ENCODE data around the gene GGTLC1.
"Not testable (repeated sequence)": the region's sequence is repeated elsewhere in the genome, so short reads cannot be mapped to it uniquely, and the experiment has no call there.

GGTLC1 gene

GRCh38 chr20:23993440-23993839 is 4.9 kb upstream of the GGTLC1 start:
- not testable (repeated sequence) for H3K36me3 ChIP-seq (ENCODE audit: insufficient read depth, low read depth, low read length); H3K4me1 ChIP-seq (ENCODE audit: insufficient read depth, low read length); H3K9ac ChIP-seq (ENCODE audit: low read depth, low read length); H3K4me3 ChIP-seq (ENCODE audit: low read length); H3K9me3 ChIP-seq (ENCODE audit: insufficient read depth, low read depth, low read length); H3K27ac ChIP-seq (ENCODE audit: low read length); H3K27me3 ChIP-seq (ENCODE audit: insufficient read depth, low read length)

- not testable (repeated sequence) for H3K4me1 ChIP-seq (ENCODE audit: insufficient read depth, low read length); H3K36me3 ChIP-seq (ENCODE audit: insufficient read depth, low read depth, low read length); H3K27me3 ChIP-seq (ENCODE audit: insufficient read depth, low read length); H3K27ac ChIP-seq (ENCODE audit: low read length); H3K9me3 ChIP-seq (ENCODE audit: insufficient read depth, low read depth, low read length); H3K9ac ChIP-seq (ENCODE audit: low read depth, low read length); H3K4me3 ChIP-seq (ENCODE audit: low read length)
Measured at GRCh38 chr20:23990296-23990695, 1.7 kb upstream of the GGTLC1 start.

- not testable (repeated sequence) for H3K4me3 ChIP-seq (ENCODE audit: low read length); H3K27me3 ChIP-seq (ENCODE audit: insufficient read depth, low read length); H3K9ac ChIP-seq (ENCODE audit: low read depth, low read length)
Measured at GRCh38 chr20:23988966-23989365, 387 bp upstream of the GGTLC1 start.

GRCh38 chr20:23986716-23987115 is 1.9 kb downstream of the GGTLC1 start:
- H3K9me3 ChIP-seq (ENCODE audit: insufficient read depth, low read depth, low read length); H3K4me1 ChIP-seq (ENCODE audit: insufficient read depth, low read length); H3K9ac ChIP-seq (ENCODE audit: low read depth, low read length); H3K27me3 ChIP-seq (ENCODE audit: insufficient read depth, low read length); H3K4me3 ChIP-seq (ENCODE audit: low read length); H3K27ac ChIP-seq (ENCODE audit: low read length); H3K36me3 ChIP-seq (ENCODE audit: insufficient read depth, low read depth, low read length): not testable (repeated sequence)

More at GRCh38 chr20:23988966-23989365, 387 bp upstream of the GGTLC1 start:
- H3K4me1 ChIP-seq (ENCODE audit: insufficient read depth, low read length); H3K27ac ChIP-seq (ENCODE audit: low read length); H3K9me3 ChIP-seq (ENCODE audit: insufficient read depth, low read depth, low read length); H3K36me3 ChIP-seq (ENCODE audit: insufficient read depth, low read depth, low read length): not testable (repeated sequence)

- not testable (repeated sequence) for H3K4me3 ChIP-seq (ENCODE audit: low read length); H3K27me3 ChIP-seq (ENCODE audit: insufficient read depth, low read length); H3K4me1 ChIP-seq (ENCODE audit: insufficient read depth, low read length); H3K9ac ChIP-seq (ENCODE audit: low read depth, low read length); H3K27ac ChIP-seq (ENCODE audit: low read length); H3K9me3 ChIP-seq (ENCODE audit: insufficient read depth, low read depth, low read length); H3K36me3 ChIP-seq (ENCODE audit: insufficient read depth, low read depth, low read length)
Measured at GRCh38 chr20:23986310-23986709, 2.3 kb downstream of the GGTLC1 start.

DNA sequence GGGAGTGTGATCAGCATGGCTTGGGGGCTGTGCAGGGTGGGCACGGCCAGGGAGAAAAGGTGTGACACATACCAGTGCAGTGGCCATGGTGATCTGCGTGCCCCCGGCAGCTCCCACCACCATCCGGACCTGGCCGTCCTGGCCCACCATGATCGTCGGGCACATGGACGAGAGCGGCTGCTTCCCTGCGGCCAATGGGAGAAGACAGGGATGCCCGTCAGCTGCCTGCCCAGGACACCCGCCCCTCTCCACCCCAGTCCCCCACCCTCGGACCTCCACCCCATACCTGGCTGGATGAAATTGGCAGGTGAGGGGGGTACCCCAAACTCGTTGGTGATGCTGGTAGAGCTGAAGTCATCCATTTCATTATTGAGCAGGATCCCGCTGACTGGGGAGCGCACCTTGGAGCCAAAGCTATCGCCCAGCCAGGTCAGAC is 2.8 kb downstream of the GGTLC1 start:
- H3K4me3 ChIP-seq (ENCODE audit: low read length); H3K36me3 ChIP-seq (ENCODE audit: insufficient read depth, low read depth, low read length); H3K9ac ChIP-seq (ENCODE audit: low read depth, low read length): not testable (repeated sequence)

GRCh38 chr20:23985066-23985789 is 3.4 kb downstream of the GGTLC1 start:
- not testable (repeated sequence) for H3K27me3 ChIP-seq (ENCODE audit: insufficient read depth, low read length); H3K27ac ChIP-seq (ENCODE audit: low read length); H3K4me1 ChIP-seq (ENCODE audit: insufficient read depth, low read length); H3K9me3 ChIP-seq (ENCODE audit: insufficient read depth, low read depth, low read length); H3K9ac ChIP-seq (ENCODE audit: low read depth, low read length); H3K4me3 ChIP-seq (ENCODE audit: low read length); H3K36me3 ChIP-seq (ENCODE audit: insufficient read depth, low read depth, low read length)

More for the DNA sequence above, 2.8 kb downstream of the GGTLC1 start:
- H3K27me3 ChIP-seq (ENCODE audit: insufficient read depth, low read length); H3K9me3 ChIP-seq (ENCODE audit: insufficient read depth, low read depth, low read length); H3K4me1 ChIP-seq (ENCODE audit: insufficient read depth, low read length); H3K27ac ChIP-seq (ENCODE audit: low read length): not testable (repeated sequence)

DNA sequence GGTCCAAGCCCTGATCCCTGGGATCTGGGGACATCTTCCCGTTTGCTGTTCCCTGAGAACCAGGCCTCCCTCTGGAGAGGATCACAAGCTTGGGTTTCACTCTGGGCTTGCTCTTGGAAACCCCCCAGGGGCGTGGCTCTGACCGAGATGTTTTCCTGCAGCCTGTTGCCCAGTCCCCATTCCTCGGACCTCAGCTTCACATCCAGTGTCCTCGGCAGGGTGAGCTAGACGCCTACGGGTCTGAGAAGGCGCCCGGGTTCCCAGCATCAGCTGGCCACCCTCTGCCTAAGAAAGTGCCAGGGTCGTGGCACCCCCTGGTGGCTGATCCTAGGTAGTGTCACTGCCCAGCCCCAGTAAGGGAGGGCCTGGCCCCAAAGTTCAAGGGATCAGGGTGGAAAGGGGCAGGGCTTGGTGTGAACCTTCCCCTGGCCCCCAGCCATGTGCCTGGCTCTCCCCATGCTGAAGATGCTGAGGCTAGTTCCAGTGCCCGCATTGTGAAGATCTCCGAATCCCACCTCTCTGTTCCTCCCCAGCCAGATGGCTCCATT is 4.0 kb downstream of the GGTLC1 start:
- H3K9me3 ChIP-seq (ENCODE audit: insufficient read depth, low read depth, low read length); H3K27me3 ChIP-seq (ENCODE audit: insufficient read depth, low read length); H3K4me1 ChIP-seq (ENCODE audit: insufficient read depth, low read length); H3K36me3 ChIP-seq (ENCODE audit: insufficient read depth, low read depth, low read length); H3K27ac ChIP-seq (ENCODE audit: low read length); H3K9ac ChIP-seq (ENCODE audit: low read depth, low read length); H3K4me3 ChIP-seq (ENCODE audit: low read length): not testable (repeated sequence)

DNA sequence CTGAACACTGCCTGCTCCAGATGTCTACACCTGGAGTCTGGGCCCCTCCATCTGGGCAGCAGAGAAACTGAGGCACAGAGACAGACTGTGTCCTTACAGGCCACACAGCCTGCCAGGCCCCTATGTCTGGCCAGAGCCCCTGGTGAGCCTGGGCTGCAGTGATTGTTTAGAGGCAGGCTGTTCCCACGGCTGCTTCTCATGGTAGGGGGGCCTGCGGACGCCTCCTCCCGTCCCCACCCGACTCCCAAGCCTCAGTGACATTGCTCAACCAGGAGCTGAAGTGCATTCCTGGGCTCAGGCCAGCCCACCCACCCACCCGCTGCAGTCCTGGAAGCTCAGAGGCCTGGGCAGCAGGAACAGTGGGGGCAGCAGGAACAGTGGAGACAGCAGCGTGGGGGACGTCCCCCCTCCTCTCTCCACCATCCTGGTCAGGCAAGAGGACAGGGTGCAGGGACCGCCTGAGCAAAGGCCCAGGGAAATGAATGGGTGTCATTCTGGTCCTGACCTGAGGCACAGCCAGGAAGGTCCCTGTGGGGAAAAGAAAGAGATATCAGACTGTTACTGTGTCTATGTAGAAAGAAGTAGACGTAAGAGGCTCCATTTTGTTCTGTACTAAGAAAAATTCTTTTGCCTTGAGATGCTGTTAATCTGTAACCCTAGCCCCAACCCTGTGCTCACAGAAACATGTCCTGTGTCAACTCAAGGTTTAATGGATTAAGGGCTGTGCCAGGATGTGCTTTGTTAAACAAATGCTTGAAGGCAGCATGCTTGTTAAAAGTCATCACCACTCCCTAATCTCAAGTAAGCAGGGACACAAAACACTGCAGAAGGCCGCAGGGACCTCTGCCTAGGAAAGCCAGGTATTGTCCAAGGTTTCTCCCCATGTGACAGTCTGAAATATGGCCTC is 6.2 kb downstream of the GGTLC1 start:
- H3K4me3 ChIP-seq (ENCODE audit: low read length); H3K27ac ChIP-seq (ENCODE audit: low read length); H3K4me1 ChIP-seq (ENCODE audit: insufficient read depth, low read length); H3K27me3 ChIP-seq (ENCODE audit: insufficient read depth, low read length); H3K36me3 ChIP-seq (ENCODE audit: insufficient read depth, low read depth, low read length); H3K9me3 ChIP-seq (ENCODE audit: insufficient read depth, low read depth, low read length); H3K9ac ChIP-seq (ENCODE audit: low read depth, low read length): not testable (repeated sequence)

GRCh38 chr20:23981526-23981925 is 7.1 kb downstream of the GGTLC1 start:
- not testable (repeated sequence) for H3K4me3 ChIP-seq (ENCODE audit: low read length); H3K4me1 ChIP-seq (ENCODE audit: insufficient read depth, low read length); H3K9ac ChIP-seq (ENCODE audit: low read depth, low read length); H3K27ac ChIP-seq (ENCODE audit: low read length); H3K36me3 ChIP-seq (ENCODE audit: insufficient read depth, low read depth, low read length); H3K9me3 ChIP-seq (ENCODE audit: insufficient read depth, low read depth, low read length); H3K27me3 ChIP-seq (ENCODE audit: insufficient read depth, low read length)

GRCh38 chr20:23981014-23981413 is 7.6 kb downstream of the GGTLC1 start:
- not testable (repeated sequence) for H3K27ac ChIP-seq (ENCODE audit: low read length); H3K9me3 ChIP-seq (ENCODE audit: insufficient read depth, low read depth, low read length); H3K4me1 ChIP-seq (ENCODE audit: insufficient read depth, low read length); H3K9ac ChIP-seq (ENCODE audit: low read depth, low read length); H3K36me3 ChIP-seq (ENCODE audit: insufficient read depth, low read depth, low read length); H3K27me3 ChIP-seq (ENCODE audit: insufficient read depth, low read length); H3K4me3 ChIP-seq (ENCODE audit: low read length)
